ENCODE data around the gene MGLL. TPM values are rescaled to one million over a fixed set of nuclear protein-coding genes. Genes with fewer than 3 reads are reported as not detected.
A peak's percentile ranks its signal among the peaks of the same experiment; 100 is the strongest.

MGLL gene
- total RNA-seq, 6 experiments from 2014 or later = 128 to 144 (median 129) TPM

GRCh38 chr3:127680798-127681221 lies 141.5 kb downstream of the MGLL start:
- no peak overlapping the region for H3K4me3 Mint-ChIP-seq
- H3K27ac Mint-ChIP-seq = no peak overlapping the region
- peaks cover 4% of the 10 kb centered on the region for H3K27me3 Mint-ChIP-seq (ENCODE audit: insufficient read depth)
- DNase-seq = no peak
- no peaks in the 10 kb centered on the region for H3K9me3 Mint-ChIP-seq
- H3K4me1 Mint-ChIP-seq (ENCODE audit: low read depth) = peaks cover 10% of the 10 kb centered on the region
- no peak for TF ChIP-seq CTCF (IDR thresholded peaks at IDR 0.05)
- 0 out of 2 replicates have a peak, but pooled peaks cover under 1% of the 10 kb centered on the region for H3K36me3 Mint-ChIP-seq (ENCODE audit: low read depth)

- Mint-ChIP-seq H3K4me3 (no peak overlapping the region), H3K27ac (no peak overlapping the region), H3K9me3 (no peaks in the 10 kb centered on the region), H3K27me3 (ENCODE audit: insufficient read depth) (peaks cover 4% of the 10 kb centered on the region), H3K36me3 (ENCODE audit: low read depth) (0 out of 2 replicates have a peak, but pooled peaks cover 3% of the 10 kb centered on the region), H3K4me1 (ENCODE audit: low read depth) (peaks cover 10% of the 10 kb centered on the region)
- DNase-seq = no peak
- no peak for TF ChIP-seq CTCF (IDR thresholded peaks at IDR 0.05)
Measured at GRCh38 chr3:127680146-127680661, 142.1 kb downstream of the MGLL start.

- Mint-ChIP-seq H3K9me3 (no peaks in the 10 kb centered on the region), H3K4me3 (no peak overlapping the region), H3K36me3 (ENCODE audit: low read depth) (0 out of 2 replicates have a peak, but pooled peaks cover 3% of the 10 kb centered on the region), H3K4me1 (ENCODE audit: low read depth) (peaks cover 10% of the 10 kb centered on the region), H3K27ac (no peak overlapping the region), H3K27me3 (ENCODE audit: insufficient read depth) (no peaks in the 10 kb centered on the region; the same call in none of the 2 replicates)
- no peak for DNase-seq
- TF ChIP-seq CTCF (IDR thresholded peaks at IDR 0.05) = peak; percentile 71; the same call in 1 of the 2 replicates
Measured at GRCh38 chr3:127679534-127680145, 142.7 kb downstream of the MGLL start.

DNA sequence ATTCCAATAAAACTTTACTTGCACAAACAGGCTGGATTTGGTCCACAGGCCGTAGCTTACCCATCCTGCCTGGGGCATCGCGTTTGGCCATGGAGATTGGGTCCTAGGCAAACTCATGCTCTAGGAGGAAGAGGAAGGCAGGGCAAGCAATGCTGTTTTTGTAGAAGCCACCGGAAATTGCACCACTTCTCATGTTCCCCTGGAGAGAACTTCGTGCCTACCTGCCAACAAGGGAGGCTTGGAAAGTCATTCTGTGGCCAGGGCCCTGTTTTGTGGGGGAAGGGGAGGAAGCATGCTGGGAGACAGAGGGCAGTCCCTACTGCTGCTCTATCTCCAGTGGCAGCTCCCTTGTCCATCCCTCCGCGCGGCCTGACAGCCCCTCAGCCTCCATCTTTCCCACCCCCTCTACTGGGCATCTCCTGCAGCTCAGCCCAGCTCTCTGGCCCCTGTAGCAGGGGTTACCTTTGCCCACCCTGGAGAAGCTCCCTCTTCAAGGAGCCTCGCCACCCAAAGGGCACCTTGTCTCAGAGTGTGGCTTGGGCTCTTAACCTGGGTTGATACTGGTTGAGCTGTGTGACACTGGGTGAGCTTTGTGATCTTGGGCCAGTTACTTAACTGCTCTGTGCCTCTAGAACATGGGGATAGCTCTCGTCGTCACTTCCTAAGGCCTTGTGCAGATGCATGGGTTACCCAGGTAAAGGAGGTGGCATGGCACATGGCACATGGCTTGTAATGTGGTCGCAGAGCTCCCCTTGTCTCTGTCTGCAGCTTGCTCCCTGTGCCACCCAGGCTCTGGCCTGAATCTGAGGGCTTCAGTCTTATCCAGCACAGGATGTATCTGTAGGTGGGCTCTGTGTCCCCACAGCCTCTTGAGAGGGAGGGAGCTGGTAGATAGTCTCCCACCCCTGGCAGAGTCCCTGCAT lies 143.4 kb downstream of the MGLL start:
- Mint-ChIP-seq H3K27ac (no peak overlapping the region), H3K27me3 (ENCODE audit: insufficient read depth) (peaks cover 3% of the 10 kb centered on the region), H3K4me1 (ENCODE audit: low read depth) (peaks cover 12% of the 10 kb centered on the region), H3K4me3 (no peak overlapping the region), H3K9me3 (no peaks in the 10 kb centered on the region), H3K36me3 (ENCODE audit: low read depth) (0 out of 2 replicates have a peak, but pooled peaks cover 3% of the 10 kb centered on the region)
- no peak for TF ChIP-seq CTCF (IDR thresholded peaks at IDR 0.05)
- no peak for DNase-seq

- no peak overlapping the region for H3K4me3 Mint-ChIP-seq
- H3K9me3 Mint-ChIP-seq = no peaks in the 10 kb centered on the region
- 0 out of 2 replicates have a peak, but pooled peaks cover 3% of the 10 kb centered on the region for H3K36me3 Mint-ChIP-seq (ENCODE audit: low read depth)
- no peak for DNase-seq
- H3K4me1 Mint-ChIP-seq (ENCODE audit: low read depth) = peaks cover 12% of the 10 kb centered on the region
- H3K27me3 Mint-ChIP-seq (ENCODE audit: insufficient read depth) = peaks cover 3% of the 10 kb centered on the region
- H3K27ac Mint-ChIP-seq = no peak overlapping the region
- TF ChIP-seq CTCF (IDR thresholded peaks at IDR 0.05) = no peak
Measured at GRCh38 chr3:127678315-127678599, 144.1 kb downstream of the MGLL start.

All from HFFc6 (cell line).